ENCODE results near the gene DPP8. TPM values are rescaled to one million over a fixed set of nuclear protein-coding genes. Genes with fewer than 3 reads are reported as not detected.
A peak's percentile ranks its signal among the peaks of the same experiment; 100 is the strongest.

DPP8 gene
- total RNA-seq, 4 donors from 2014 or later: 33.1 to 66.9 (median 47.9) TPM

- H3K36me3 ChIP-seq: no peaks in the 10 kb centered on the region
- H3K9me3 ChIP-seq: no peaks in the 10 kb centered on the region
- H3K4me3 ChIP-seq: peak overlapping the region; percentile 33 to 63
- peaks cover 38% of the 10 kb centered on the region for H3K27me3 ChIP-seq
- H3K27ac ChIP-seq: peak overlapping the region in 3 of 4 donors; percentile 16 to 67 (median 60)
- peaks cover 0 to 34% (median 13%) of the 10 kb centered on the region in 3 donors for H3K4me1 ChIP-seq
- WGBS, 2 donors (ENCODE audit: low coverage in 1 of 2): 12% methylated on average over 7 of the region's 39 CpGs; no CpG with 5 or more reads in 1 of the 2 donors
- TF ChIP-seq POLR2AphosphoS5 (IDR thresholded peaks at IDR 0.05): no peak
- TF ChIP-seq CTCF (IDR thresholded peaks at IDR 0.05): no peak
- no peak for TF ChIP-seq POLR2A (IDR thresholded peaks at IDR 0.05)
- no peak for TF ChIP-seq EP300 (IDR thresholded peaks at IDR 0.05)
- ATAC-seq: peak; percentile 8
Measured at GRCh38 chr15:65421360-65422215, 95.9 kb downstream of the DPP8 start.

- no peaks in the 10 kb centered on the region for H3K9me3 ChIP-seq
- H3K27ac ChIP-seq: peak overlapping the region in 2 of 4 donors; percentile 60 to 67
- peaks cover 42% of the 10 kb centered on the region for H3K27me3 ChIP-seq
- no peaks in the 10 kb centered on the region for H3K36me3 ChIP-seq
- WGBS, 2 donors (ENCODE audit: low coverage in 1 of 2): 33% methylated on average over 3 of the region's 17 CpGs; no CpG with 5 or more reads in 1 of the 2 donors
- no peak for TF ChIP-seq POLR2A (IDR thresholded peaks at IDR 0.05)
- no peak for TF ChIP-seq POLR2AphosphoS5 (IDR thresholded peaks at IDR 0.05)
- TF ChIP-seq EP300 (IDR thresholded peaks at IDR 0.05): no peak
- TF ChIP-seq CTCF (IDR thresholded peaks at IDR 0.05): no peak
- peaks cover 0 to 36% (median 13%) of the 10 kb centered on the region in 3 donors for H3K4me1 ChIP-seq
- H3K4me3 ChIP-seq: peak overlapping the region in 1 of 2 donors; percentile 63
- ATAC-seq: no peak
Measured at GRCh38 chr15:65420975-65421359, 96.5 kb downstream of the DPP8 start.

DNA sequence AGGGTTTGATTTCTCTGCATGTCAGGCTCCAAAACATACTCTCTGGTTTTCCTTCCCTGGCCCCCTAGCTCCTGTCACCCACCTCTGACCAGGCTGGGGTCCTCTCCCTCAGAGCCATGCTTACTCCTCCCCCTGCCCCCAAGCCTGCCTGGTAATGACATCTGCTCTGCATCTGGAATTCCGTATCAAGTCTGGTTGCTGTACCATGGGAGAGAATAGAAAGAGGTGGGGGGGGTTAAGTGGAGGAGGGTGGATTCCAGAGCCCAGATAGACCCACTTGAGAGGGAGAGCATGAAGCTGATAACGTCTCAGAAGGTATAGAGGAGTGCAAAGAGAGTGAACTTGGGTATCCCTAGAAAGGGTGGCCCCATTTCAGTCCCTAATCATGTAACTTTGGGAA lies 98.9 kb downstream of the DPP8 start:
- H3K36me3 ChIP-seq: no peaks in the 10 kb centered on the region
- no peaks in the 10 kb centered on the region for H3K9me3 ChIP-seq
- peaks cover 53% of the 10 kb centered on the region for H3K27me3 ChIP-seq
- TF ChIP-seq CTCF (IDR thresholded peaks at IDR 0.05): no peak
- TF ChIP-seq POLR2A (IDR thresholded peaks at IDR 0.05): no peak
- no peak for TF ChIP-seq EP300 (IDR thresholded peaks at IDR 0.05)
- no peak for TF ChIP-seq POLR2AphosphoS5 (IDR thresholded peaks at IDR 0.05)
- WGBS, 2 donors (ENCODE audit: low coverage in 1 of 2): 56 to 100% methylated on average over 1 of the region's 2 CpGs
- H3K27ac ChIP-seq: peak overlapping the region in 1 of 4 donors; percentile 8
- peaks cover 0 to 36% (median 13%) of the 10 kb centered on the region in 3 donors for H3K4me1 ChIP-seq
- ATAC-seq: no peak
- no peak overlapping the region for H3K4me3 ChIP-seq

DNA sequence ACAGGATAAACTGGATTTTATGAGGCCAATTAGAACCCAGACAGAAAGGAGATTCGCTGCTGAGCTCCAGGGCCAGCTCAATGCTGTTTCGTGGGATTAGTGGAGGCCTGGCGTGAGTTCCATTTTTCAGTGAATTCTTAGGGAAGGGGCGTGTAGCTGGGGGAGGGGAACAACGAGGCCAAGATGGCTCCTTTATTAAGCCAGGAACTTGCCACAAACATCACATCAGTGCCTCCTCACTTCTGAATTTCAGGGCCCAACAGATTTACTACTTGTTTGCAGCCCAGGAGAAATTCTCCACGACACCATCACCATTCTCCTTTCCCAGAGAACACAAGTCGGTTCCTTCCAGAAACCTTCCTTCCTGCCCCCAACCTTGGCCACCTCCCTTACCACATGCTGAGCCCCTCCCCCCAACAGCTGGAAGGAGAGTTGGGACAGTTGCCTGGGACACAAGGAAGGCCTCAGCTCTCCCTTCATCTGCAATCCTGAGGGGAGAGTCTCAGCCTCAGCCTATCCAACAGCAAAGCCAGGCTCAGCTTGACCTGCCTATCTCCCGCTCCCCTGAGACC lies 100.6 kb downstream of the DPP8 start:
- WGBS, 2 donors (ENCODE audit: low coverage in 1 of 2): 46 to 56% methylated on average over 5 to 7 of the region's 8 CpGs
- ATAC-seq: peak; percentile 79
- H3K27ac ChIP-seq: peak overlapping the region in 2 of 4 donors; percentile 37 to 45
- peaks cover 53% of the 10 kb centered on the region for H3K27me3 ChIP-seq
- no peaks in the 10 kb centered on the region for H3K36me3 ChIP-seq
- H3K4me1 ChIP-seq: peaks cover 0 to 24% (median 12%) of the 10 kb centered on the region in 3 donors
- H3K4me3 ChIP-seq: no peak overlapping the region
- H3K9me3 ChIP-seq: no peaks in the 10 kb centered on the region
- TF ChIP-seq POLR2A (IDR thresholded peaks at IDR 0.05) (no peak), CTCF (IDR thresholded peaks at IDR 0.05) (no peak), POLR2AphosphoS5 (IDR thresholded peaks at IDR 0.05) (no peak), EP300 (IDR thresholded peaks at IDR 0.05) (no peak)
